GM19467 (cell line): ENCODE results near the gene CDH23.

Source experiments
- ATAC-seq: cut with Tn5 transposase; IDR thresholded peaks from one replicate; pipeline ENCODE4 v1.9.1; 2021; ENCODE audit warnings: mild to moderate bottlenecking, moderate library complexity; ENCODE audit not compliant: unreplicated experiment

The CDH23 gene

GRCh38 chr10:71615538-71616329 lies 219.0 kb downstream of the CDH23 start:
- ATAC-seq, result no peak

- ATAC-seq, result no peak
Observed at GRCh38 chr10:71616817-71617654, 220.3 kb downstream of the CDH23 start.

- no peak for ATAC-seq
Observed at GRCh38 chr10:71618176-71618575, 221.5 kb downstream of the CDH23 start.

- no peak for ATAC-seq
Observed at GRCh38 chr10:71618598-71618997, 221.9 kb downstream of the CDH23 start.

- ATAC-seq, result no peak
Observed at GRCh38 chr10:71620642-71621041, 223.9 kb downstream of the CDH23 start.

- ATAC-seq, result no peak
Observed at GRCh38 chr10:71621231-71622153, 224.8 kb downstream of the CDH23 start.

GRCh38 chr10:71622154-71622526 lies 225.4 kb downstream of the CDH23 start:
- no peak for ATAC-seq

- ATAC-seq, result no peak
Observed at GRCh38 chr10:71622616-71623015, 225.9 kb downstream of the CDH23 start.

- ATAC-seq, result no peak
Observed at GRCh38 chr10:71623098-71623985, 226.6 kb downstream of the CDH23 start.

- no peak for ATAC-seq
Observed at GRCh38 chr10:71623986-71624291, 227.2 kb downstream of the CDH23 start.

GRCh38 chr10:71625445-71626175 lies 228.9 kb downstream of the CDH23 start:
- no peak for ATAC-seq

GRCh38 chr10:71627230-71627939 lies 230.7 kb downstream of the CDH23 start:
- no peak for ATAC-seq

- no peak for ATAC-seq
Observed at GRCh38 chr10:71627956-71628355, 231.2 kb downstream of the CDH23 start.

GRCh38 chr10:71629131-71629530 lies 232.4 kb downstream of the CDH23 start:
- ATAC-seq, result no peak

GRCh38 chr10:71630168-71630567 lies 233.4 kb downstream of the CDH23 start:
- ATAC-seq, result no peak

GRCh38 chr10:71631007-71631861 lies 234.5 kb downstream of the CDH23 start:
- no peak for ATAC-seq

GRCh38 chr10:71632200-71632820 lies 235.6 kb downstream of the CDH23 start:
- ATAC-seq, result no peak
